ENCODE measurements around the gene MAP4. TPM values are rescaled to one million over a fixed set of nuclear protein-coding genes. Genes with fewer than 3 reads are reported as not detected.

The MAP4 gene
- total RNA-seq, 1 experiment from 2014 or later, result 137 TPM

DNA sequence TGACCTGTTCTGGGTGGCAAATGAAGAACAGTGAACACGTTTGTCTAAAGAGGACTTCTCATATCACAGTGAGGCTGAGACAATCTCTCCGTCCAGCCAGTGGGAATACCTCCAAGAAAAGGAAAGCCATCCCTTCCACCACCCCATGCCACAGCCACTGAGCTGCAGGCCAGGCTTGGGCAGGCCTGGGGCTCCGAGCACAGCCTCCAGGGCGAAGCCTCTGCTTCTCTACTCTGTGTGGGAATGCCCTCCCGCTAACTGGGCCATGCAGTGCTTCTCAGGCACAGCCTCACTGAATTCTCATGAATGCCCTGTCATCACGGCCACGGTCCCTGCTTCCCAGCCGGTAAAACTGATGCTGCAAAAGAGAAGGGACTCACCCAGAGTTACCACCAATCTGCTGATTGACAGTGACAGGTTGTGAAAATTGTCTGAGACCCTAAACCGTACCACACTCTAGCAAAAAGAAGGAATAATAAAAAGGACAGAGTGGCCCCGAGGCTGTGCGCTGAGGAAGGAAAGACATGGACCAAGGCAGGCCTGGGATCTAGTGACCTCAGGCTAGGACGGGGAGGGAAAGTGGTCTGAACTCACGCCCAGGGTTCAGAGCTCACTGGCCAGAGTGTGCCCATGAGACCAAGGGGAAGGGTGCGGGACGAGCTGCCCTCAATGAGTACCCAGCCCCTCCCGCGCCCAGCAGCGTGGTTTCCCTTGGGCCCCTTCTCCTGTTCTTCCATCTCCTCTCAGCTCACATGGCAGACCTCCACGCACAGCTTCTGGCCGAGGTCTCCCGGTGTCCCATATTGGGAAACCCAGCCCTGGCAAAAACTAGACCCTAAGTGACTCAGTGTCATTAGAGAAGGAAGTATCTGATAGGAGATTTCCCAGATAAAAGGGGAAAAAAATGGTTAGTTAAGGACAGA is 160.5 kb downstream of the MAP4 start:
- ChIA-PET POLR2A (no interaction called here), CTCF (no interaction called here)
- H3K27me3 ChIP-seq (replicated peaks; ENCODE audit: control insufficient read depth, insufficient read depth, low read length), result no peaks in the 10 kb centered on the region
- Mint-ChIP-seq H3K4me3 (ENCODE audit: unreplicated experiment) (no peak overlapping the region), H3K36me3 (ENCODE audit: insufficient read depth, unreplicated experiment) (peaks cover 90% of the 10 kb centered on the region), H3K27me3 (ENCODE audit: insufficient read depth, unreplicated experiment) (no peaks in the 10 kb centered on the region), H3K27ac (ENCODE audit: unreplicated experiment) (no peak overlapping the region), H3K4me1 (ENCODE audit: low read depth, unreplicated experiment) (no peaks in the 10 kb centered on the region), H3K9me3 (ENCODE audit: unreplicated experiment) (no peaks in the 10 kb centered on the region)
- H3K9me3 ChIP-seq, result no peaks in the 10 kb centered on the region
- DNase-seq, result no peak
- TF ChIP-seq, protein P1, sequence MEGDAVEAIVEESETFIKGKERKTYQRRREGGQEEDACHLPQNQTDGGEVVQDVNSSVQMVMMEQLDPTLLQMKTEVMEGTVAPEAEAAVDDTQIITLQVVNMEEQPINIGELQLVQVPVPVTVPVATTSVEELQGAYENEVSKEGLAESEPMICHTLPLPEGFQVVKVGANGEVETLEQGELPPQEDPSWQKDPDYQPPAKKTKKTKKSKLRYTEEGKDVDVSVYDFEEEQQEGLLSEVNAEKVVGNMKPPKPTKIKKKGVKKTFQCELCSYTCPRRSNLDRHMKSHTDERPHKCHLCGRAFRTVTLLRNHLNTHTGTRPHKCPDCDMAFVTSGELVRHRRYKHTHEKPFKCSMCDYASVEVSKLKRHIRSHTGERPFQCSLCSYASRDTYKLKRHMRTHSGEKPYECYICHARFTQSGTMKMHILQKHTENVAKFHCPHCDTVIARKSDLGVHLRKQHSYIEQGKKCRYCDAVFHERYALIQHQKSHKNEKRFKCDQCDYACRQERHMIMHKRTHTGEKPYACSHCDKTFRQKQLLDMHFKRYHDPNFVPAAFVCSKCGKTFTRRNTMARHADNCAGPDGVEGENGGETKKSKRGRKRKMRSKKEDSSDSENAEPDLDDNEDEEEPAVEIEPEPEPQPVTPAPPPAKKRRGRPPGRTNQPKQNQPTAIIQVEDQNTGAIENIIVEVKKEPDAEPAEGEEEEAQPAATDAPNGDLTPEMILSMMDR (IDR thresholded peaks at IDR 0.05; ENCODE audit: insufficient read depth in 1 of 2, low read depth in 1 of 2, low read length in 1 of 2, severe bottlenecking in 1 of 2, unreplicated experiment in 1 of 2), result no peak
- BruUV-seq (replicated peaks), result no TSS peak
- H3K36me3 ChIP-seq (ENCODE audit: control insufficient read depth, insufficient read depth, low read length), result no peaks in the 10 kb centered on the region; the same call in none of the 2 replicates
- H3K4me3 ChIP-seq (ENCODE audit: low read depth, low read length), result no peak overlapping the region
- intact Hi-C loops (cut with micrococcal nuclease; ENCODE audit: unreplicated experiment), result no loop called here
- no peaks in the 10 kb centered on the region for H3K4me1 ChIP-seq

DNA sequence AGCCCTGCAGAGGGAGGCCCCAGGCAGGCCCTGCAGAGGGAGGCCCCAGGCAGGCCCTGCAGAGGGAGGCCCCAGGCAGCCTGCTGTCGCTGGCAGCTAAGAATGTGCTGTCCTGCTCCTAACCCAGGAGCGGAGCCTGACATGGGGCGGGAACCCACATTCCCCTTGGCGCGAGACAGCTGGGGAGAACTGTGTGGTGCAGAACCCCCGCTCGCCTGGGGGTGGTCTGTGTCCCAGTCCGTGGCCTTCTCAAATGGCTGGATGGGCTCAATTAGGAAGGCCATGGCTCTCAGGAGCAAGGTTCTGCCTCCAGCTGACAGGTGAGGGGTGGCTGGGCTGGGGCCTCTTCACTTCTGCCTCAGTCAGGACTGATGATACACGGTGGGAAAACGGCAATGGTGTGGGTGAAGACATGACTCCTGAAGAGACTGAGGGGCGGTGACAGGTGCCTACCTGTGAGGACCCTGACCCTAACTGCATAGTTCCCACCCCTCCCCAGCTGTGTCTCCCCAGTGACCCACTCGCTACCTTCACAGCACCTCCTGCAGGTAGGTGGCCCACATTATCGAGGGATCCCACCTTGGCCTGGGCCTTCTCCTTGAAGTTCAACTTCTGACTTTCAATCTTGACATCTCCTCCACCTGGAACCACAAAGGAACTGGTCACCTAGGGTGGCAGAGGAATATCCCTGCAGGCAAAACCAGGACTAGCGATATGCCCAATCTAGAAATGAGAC is 161.3 kb downstream of the MAP4 start:
- intact Hi-C loops (cut with micrococcal nuclease; ENCODE audit: unreplicated experiment), result loop anchor here (5.0 kb wide), 1 partner anchor 137 kb away; no protein-coding TSS in a partner anchor
- no TSS peak for BruUV-seq (replicated peaks)

DNA sequence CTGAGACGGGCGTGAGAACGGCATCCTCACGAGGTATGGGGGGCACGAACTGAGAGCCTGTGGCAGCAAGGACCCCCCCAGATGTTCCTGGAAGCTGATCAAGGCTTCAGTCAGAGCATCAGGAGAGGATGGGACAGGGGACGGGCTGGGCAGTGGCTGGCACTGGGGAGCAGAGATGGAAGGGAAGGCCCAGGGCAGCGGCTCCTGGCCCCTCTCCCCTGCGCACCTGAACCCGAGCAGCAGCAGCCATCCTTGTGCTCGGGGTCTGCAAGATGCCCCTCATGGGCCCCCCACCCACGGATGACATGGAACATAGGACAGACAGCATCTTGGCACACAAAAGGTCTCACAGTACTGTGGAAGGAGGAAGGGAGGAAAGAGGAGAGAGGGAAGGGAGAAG is 161.9 kb downstream of the MAP4 start:
- no peaks in the 10 kb centered on the region for H3K9me3 ChIP-seq
- no peak overlapping the region for H3K27ac Mint-ChIP-seq (ENCODE audit: unreplicated experiment)
- intact Hi-C loops (cut with micrococcal nuclease; ENCODE audit: unreplicated experiment), result loop anchor here (5.0 kb wide), 1 partner anchor 138 kb away; no protein-coding TSS in a partner anchor
- H3K27me3 ChIP-seq (replicated peaks; ENCODE audit: control insufficient read depth, insufficient read depth, low read length), result no peaks in the 10 kb centered on the region
- no peaks in the 10 kb centered on the region for H3K4me1 ChIP-seq
- no peak overlapping the region for H3K4me3 ChIP-seq (ENCODE audit: low read depth, low read length)
- H3K4me3 Mint-ChIP-seq (ENCODE audit: unreplicated experiment), result no peak overlapping the region
- no peaks in the 10 kb centered on the region for H3K9me3 Mint-ChIP-seq (ENCODE audit: unreplicated experiment)
- H3K4me1 Mint-ChIP-seq (ENCODE audit: low read depth, unreplicated experiment), result no peaks in the 10 kb centered on the region
- peaks cover 1% of the 10 kb centered on the region for H3K36me3 ChIP-seq (ENCODE audit: control insufficient read depth, insufficient read depth, low read length)
- BruUV-seq (replicated peaks), result no TSS peak
- no peaks in the 10 kb centered on the region for H3K27me3 Mint-ChIP-seq (ENCODE audit: insufficient read depth, unreplicated experiment)
- TF ChIP-seq, protein P1 (IDR thresholded peaks at IDR 0.05; ENCODE audit: insufficient read depth in 1 of 2, low read depth in 1 of 2, low read length in 1 of 2, severe bottlenecking in 1 of 2, unreplicated experiment in 1 of 2), result no peak
- DNase-seq, result no peak
- H3K36me3 Mint-ChIP-seq (ENCODE audit: insufficient read depth, unreplicated experiment), result peaks cover 92% of the 10 kb centered on the region
- CTCF ChIA-PET, result interaction anchor here (0.8 to 0.9 kb wide), 2 partner anchors 39 to 297 kb away, joined by 3 to 7 read pairs; no protein-coding TSS in a partner anchor
- POLR2A ChIA-PET, result no interaction called here

More for the DNA sequence above, 161.3 kb downstream of the MAP4 start:
- POLR2A ChIA-PET, result no interaction called here
- peaks cover 91% of the 10 kb centered on the region for H3K36me3 Mint-ChIP-seq (ENCODE audit: insufficient read depth, unreplicated experiment)
- CTCF ChIA-PET, result interaction anchor here (0.9 kb wide), 1 partner anchor 38 kb away, joined by 3 read pairs; no protein-coding TSS in a partner anchor
- no peaks in the 10 kb centered on the region for H3K27me3 Mint-ChIP-seq (ENCODE audit: insufficient read depth, unreplicated experiment)
- Histone ChIP-seq H3K4me3 (ENCODE audit: low read depth, low read length) (no peak overlapping the region), H3K36me3 (ENCODE audit: control insufficient read depth, insufficient read depth, low read length) (peaks cover 1% of the 10 kb centered on the region; the same call in 1 of the 2 replicates), H3K9me3 (no peaks in the 10 kb centered on the region), H3K27me3 (replicated peaks; ENCODE audit: control insufficient read depth, insufficient read depth, low read length) (no peaks in the 10 kb centered on the region), H3K4me1 (no peaks in the 10 kb centered on the region)
- TF ChIP-seq, protein P1 (IDR thresholded peaks at IDR 0.05; ENCODE audit: insufficient read depth in 1 of 2, low read depth in 1 of 2, low read length in 1 of 2, severe bottlenecking in 1 of 2, unreplicated experiment in 1 of 2), result no peak
- DNase-seq, result no peak
- no peaks in the 10 kb centered on the region for H3K4me1 Mint-ChIP-seq (ENCODE audit: low read depth, unreplicated experiment)
- no peaks in the 10 kb centered on the region for H3K9me3 Mint-ChIP-seq (ENCODE audit: unreplicated experiment)
- H3K27ac Mint-ChIP-seq (ENCODE audit: unreplicated experiment), result no peak overlapping the region
- H3K4me3 Mint-ChIP-seq (ENCODE audit: unreplicated experiment), result no peak overlapping the region

All from Caco-2 (cell line).